ENCODE results near the gene HAND2.

HAND2 gene

DNA sequence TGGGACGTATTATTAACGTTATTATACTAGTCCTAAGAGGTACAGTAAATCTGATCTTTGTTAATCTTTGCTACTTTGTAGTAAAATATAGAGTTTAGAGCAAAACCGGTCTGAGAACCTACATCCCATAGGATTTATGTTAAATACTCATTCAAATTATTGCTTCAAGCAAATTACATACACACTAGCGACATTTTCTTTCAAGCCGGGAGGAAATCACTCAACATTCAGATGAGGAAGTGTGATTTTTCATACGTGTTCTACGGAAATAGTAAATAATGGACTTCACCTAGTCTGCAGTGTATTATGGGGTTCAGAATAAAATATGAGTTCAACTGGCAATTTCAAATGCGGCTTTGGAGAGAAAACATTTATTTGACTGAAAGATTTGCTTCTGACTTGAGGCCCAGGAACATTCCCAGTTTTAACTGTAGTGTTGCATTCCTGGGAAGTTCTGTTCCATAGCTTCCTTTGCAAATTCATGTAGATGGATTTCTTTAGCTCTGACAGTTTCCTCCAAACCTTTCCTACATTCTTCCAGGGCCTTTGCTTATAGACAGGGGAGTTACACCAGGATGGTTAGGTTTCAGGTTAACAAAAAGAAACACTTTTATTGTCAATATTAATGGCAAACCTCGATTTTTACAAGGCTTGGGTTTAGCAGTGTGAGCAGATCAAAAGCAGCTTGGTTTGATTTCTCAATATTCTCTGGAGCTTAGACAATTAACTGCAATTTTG lies 5.3 kb upstream of the HAND2 start:
- WGBS, result 11% methylated on average over 6 of the region's 9 CpGs
- Histone ChIP-seq H3K36me3 (ENCODE audit: insufficient read depth, low read length) (no peaks in the 10 kb centered on the region), H3K4me1 (ENCODE audit: insufficient read depth, low read length) (peaks cover 4% of the 10 kb centered on the region; the same call in 1 of the 2 replicates), H3K9me3 (ENCODE audit: insufficient read depth, low read depth, low read length) (no peaks in the 10 kb centered on the region), H3K27ac (ENCODE audit: low read depth, low read length) (no peak overlapping the region), H3K9ac (ENCODE audit: low read depth, low read length) (no peak overlapping the region), H3K27me3 (ENCODE audit: insufficient read depth, low read length) (peaks cover 100% of the 10 kb centered on the region), H3K4me3 (ENCODE audit: low read length) (no peak overlapping the region)

DNA sequence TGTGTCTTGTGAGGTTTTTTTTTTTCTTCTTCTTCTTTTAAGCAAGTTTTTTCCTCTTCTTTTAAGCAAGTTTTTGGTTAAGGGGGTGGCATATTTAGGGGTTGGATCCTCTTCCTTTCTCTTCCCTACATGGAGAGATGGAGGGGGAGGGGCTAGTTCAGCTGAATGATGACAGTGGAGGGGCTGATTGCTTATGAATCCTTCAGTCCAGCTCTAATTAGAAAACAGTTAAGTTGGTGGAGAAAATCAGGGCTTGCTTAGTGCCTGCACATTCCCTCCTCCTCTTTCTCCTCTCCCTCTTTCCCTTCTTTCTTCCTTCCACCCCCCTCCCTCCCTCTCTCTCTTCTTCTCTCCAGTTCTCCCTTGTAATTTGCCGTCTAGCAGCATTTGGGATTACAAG lies 4.4 kb upstream of the HAND2 start:
- Histone ChIP-seq H3K27me3 (ENCODE audit: insufficient read depth, low read length) (peaks cover 100% of the 10 kb centered on the region), H3K27ac (ENCODE audit: low read depth, low read length) (no peak overlapping the region), H3K9ac (ENCODE audit: low read depth, low read length) (no peak overlapping the region), H3K36me3 (ENCODE audit: insufficient read depth, low read length) (no peaks in the 10 kb centered on the region), H3K4me1 (ENCODE audit: insufficient read depth, low read length) (peaks cover 4% of the 10 kb centered on the region; the same call in 1 of the 2 replicates), H3K9me3 (ENCODE audit: insufficient read depth, low read depth, low read length) (no peaks in the 10 kb centered on the region), H3K4me3 (ENCODE audit: low read length) (no peak overlapping the region)
- WGBS, result 20% methylated on average over 1 of the region's 1 CpG

DNA sequence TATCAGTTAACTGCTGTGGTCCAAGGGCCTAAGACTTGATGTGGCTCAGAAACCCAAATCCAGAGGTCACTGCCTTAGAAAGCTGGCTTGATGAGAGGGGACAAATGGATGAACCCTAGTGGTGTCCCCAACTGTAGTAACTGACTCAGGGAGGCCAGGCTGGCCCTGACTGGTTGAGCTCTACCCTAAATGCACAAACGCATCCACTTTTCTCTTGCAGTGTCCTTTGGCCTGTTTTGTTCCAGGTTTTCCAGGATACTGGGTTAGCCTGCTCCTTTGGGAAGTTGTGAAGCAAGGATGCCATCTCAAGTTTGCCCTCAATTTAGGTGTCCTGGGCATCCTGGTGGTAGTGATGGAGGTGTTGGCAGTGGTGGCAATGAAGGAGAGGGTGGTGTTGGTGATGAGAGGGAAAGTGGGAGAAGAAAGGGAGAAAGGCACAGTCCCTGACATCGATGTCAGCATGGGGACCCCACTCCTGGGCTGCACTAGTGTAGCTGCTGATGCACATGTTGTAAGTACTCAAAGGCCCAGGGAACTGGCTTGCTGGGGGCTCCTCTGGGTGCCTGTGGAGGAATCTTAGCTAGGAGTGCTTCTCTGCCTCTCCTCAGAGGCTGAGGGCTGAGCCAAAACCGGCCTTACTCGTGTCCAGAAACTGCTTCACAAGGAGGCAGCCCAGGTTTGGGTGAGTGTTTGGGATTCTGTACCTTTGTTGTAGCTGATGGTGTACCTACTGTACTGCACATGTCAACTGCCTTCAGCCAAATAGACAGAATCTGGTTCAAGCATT lies 2.9 kb upstream of the HAND2 start:
- WGBS, result 28% methylated on average over 4 of the region's 4 CpGs
- Histone ChIP-seq H3K36me3 (ENCODE audit: insufficient read depth, low read length) (no peaks in the 10 kb centered on the region), H3K4me1 (ENCODE audit: insufficient read depth, low read length) (no peaks in the 10 kb centered on the region; the same call in 1 of the 2 replicates), H3K9me3 (ENCODE audit: insufficient read depth, low read depth, low read length) (no peaks in the 10 kb centered on the region), H3K4me3 (ENCODE audit: low read length) (no peak overlapping the region), H3K27me3 (ENCODE audit: insufficient read depth, low read length) (peaks cover 99% of the 10 kb centered on the region), H3K27ac (ENCODE audit: low read depth, low read length) (no peak overlapping the region), H3K9ac (ENCODE audit: low read depth, low read length) (no peak overlapping the region)

DNA sequence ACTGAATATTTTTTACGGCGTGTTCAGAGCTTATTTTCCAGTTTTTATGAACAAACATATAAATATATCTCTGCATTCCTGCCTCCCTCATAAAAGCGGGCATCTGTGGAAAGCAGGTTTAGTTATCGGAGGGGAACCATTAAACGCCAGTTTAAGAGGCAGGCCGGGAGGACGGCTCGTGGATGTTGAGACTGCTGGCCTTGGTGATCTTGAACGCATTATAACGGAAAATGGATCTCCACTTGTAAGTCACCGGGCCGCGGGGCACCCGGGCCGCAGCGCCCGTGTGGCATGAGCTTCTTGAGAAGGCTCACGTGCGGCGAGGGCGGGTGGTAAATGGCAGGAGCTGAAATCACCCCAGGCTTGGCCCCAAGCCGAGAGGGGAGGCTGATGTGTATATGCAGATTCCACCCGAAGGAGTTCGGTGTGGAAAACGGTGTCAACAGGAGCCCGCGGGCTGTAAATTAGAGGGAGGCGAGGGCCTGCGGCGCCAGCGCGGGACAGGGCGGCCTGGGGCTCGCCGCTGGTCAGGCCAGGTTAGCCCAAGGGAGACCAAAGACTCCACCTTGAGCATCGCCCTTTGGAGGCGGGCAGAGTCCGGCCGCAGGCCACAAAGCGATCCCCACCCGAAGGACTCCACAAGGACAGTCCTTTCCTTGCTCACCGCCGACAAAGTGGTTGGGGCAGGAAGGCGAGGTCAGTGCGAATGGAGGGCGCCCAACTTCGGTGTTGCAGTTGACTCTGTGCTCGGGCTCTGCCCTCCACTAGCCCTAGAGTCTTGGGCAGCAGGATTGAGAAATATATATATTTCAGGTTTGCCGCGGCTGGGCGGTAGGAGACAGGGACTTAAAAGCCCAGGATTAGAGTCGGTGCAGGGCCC lies 1.3 kb upstream of the HAND2 start:
- Histone ChIP-seq H3K9me3 (ENCODE audit: insufficient read depth, low read depth, low read length) (no peaks in the 10 kb centered on the region), H3K4me3 (ENCODE audit: low read length) (no peak overlapping the region), H3K36me3 (ENCODE audit: insufficient read depth, low read length) (no peaks in the 10 kb centered on the region), H3K27me3 (ENCODE audit: insufficient read depth, low read length) (peaks cover 99% of the 10 kb centered on the region), H3K4me1 (ENCODE audit: insufficient read depth, low read length) (peaks cover 10% of the 10 kb centered on the region), H3K9ac (ENCODE audit: low read depth, low read length) (no peak overlapping the region), H3K27ac (ENCODE audit: low read depth, low read length) (no peak overlapping the region)
- 3% methylated on average over 50 of the region's 52 CpGs for WGBS

DNA sequence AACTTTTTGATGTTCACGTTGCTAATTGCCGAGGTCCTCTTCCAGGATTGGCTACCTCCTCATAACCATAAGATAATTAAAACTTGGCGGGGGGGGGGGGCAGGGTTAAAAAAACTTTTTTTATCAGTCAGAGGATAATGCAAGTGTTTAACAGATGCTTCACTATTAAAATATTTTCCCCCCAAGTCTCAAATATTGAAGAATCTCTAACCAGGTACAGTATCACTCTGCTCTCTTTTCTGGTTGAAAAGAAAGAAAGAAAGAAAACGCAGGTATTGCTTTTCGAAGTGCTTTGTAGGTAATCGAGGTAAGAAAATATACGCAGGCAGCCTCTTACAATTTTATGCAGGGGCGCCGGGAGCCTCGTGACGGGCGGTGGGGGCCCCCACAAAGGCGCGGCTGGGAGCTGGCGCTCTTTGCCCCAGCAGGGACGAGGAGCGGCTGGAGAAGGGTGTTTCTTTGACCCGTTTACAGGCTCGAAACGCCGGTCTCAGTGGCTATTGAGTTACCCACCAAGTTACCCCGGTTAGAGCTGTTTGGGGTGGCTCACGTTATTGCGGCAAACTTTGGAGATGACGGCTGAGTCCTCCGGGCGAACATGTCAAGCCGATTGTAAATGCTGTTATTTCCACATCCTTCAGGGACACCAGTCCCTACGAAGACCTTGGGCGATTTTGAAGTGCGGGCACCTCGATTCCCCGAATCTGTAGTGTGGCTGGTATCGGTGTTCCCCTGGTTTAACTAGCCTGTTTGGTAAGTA lies 477 bp upstream of the HAND2 start:
- WGBS, result 5% methylated on average over 33 of the region's 34 CpGs
- Histone ChIP-seq H3K27ac (ENCODE audit: low read depth, low read length) (no peak overlapping the region), H3K27me3 (ENCODE audit: insufficient read depth, low read length) (peaks cover 99% of the 10 kb centered on the region), H3K36me3 (ENCODE audit: insufficient read depth, low read length) (no peaks in the 10 kb centered on the region), H3K9ac (ENCODE audit: low read depth, low read length) (no peak overlapping the region), H3K9me3 (ENCODE audit: insufficient read depth, low read depth, low read length) (no peaks in the 10 kb centered on the region), H3K4me1 (ENCODE audit: insufficient read depth, low read length) (peaks cover 17% of the 10 kb centered on the region), H3K4me3 (ENCODE audit: low read length) (peak overlapping the region; percentile 44; the same call in 1 of the 2 replicates)

DNA sequence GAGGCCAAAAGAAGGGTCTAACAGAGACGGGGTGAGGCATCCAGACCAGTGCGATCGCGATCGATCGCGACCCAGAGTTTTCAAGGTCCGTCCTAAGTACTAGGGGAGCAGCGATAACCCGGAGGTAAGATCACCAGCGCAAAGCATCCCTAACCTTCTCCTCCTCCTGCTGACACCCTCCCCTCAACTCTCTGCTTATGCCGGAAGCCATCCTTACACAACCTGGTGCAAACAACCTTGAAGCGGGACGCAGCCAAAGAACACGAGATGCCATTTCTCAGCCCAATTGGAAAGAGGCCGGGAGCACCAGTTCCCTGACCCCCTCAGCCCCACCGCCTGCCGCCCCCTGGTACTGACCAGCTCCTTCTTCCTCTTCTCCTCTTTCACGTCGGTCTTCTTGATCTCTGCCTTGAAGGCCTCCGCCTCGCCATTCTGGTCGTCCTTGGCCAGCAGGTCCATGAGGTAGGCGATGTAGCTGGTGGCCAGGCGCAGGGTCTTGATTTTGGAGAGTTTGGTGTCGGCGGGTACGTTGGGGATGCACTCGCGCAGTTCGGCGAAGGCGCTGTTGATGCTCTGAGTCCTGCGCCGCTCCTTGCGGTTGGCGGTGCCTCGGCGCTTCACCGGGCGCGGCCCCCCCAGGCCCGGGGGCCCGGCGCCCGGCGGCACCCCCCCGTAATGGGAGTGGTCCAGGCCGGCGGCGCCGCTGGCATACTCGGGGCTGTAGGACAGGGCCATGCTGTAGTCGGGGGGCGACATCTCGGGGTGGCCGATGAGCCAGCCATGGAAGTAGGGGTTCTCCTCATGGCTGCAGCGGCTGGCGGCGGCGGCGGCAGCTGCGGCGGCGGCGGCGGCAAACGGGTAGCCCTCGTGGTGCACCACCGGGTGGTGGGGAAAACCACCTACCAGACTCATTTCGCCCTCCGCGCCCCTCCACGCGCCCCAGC lies 1.4 kb downstream of the HAND2 start:
- peaks cover 21% of the 10 kb centered on the region for H3K4me1 ChIP-seq (ENCODE audit: insufficient read depth, low read length)
- H3K4me3 ChIP-seq (ENCODE audit: low read length), result no peak overlapping the region
- H3K36me3 ChIP-seq (ENCODE audit: insufficient read depth, low read length), result no peaks in the 10 kb centered on the region
- H3K27ac ChIP-seq (ENCODE audit: low read depth, low read length), result no peak overlapping the region
- no peak overlapping the region for H3K9ac ChIP-seq (ENCODE audit: low read depth, low read length)
- H3K9me3 ChIP-seq (ENCODE audit: insufficient read depth, low read depth, low read length), result no peaks in the 10 kb centered on the region
- 2% methylated on average over 70 of the region's 75 CpGs for WGBS
- peaks cover 99% of the 10 kb centered on the region for H3K27me3 ChIP-seq (ENCODE audit: insufficient read depth, low read length)

DNA sequence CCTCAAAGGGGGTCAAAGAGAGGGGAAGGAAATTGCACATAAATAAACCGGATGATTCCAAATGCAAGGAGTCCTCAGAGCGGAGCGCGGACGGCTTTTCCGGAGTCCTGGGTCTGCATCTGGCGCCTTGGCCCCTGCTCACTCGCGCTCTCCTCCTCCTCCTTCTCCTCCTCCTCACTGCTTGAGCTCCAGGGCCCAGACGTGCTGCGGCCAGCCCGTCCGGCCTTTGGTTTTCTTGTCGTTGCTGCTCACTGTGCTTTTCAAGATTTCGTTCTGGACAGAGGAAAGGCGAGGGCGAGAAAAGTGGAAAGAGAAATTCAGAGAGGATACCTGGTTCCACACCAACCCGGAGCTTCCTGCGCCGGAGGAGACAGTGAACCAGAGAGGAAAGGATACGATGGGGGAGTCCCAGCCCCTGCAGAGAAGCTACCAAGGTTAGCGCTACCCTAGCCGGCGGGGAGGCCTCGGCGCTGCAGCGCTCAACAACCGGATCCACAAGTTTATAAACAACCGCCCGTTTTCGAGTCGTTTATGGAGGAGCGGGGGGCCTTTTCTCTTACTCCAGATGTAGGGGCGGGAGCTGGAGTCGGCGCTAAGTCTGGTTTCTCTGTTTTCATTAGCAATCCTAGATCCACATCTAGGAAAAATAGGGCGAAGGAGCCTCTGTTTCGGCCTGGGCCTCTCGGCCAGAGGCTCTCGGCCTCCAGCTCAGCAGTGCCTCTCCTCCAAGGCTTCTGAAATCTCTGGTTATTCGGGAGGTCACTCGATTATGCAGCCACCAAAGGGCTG lies 2.7 kb downstream of the HAND2 start:
- no peaks in the 10 kb centered on the region for H3K9me3 ChIP-seq (ENCODE audit: insufficient read depth, low read depth, low read length)
- no peak overlapping the region for H3K9ac ChIP-seq (ENCODE audit: low read depth, low read length)
- under 1% methylated on average over 42 of the region's 42 CpGs for WGBS
- peaks cover 99% of the 10 kb centered on the region for H3K27me3 ChIP-seq (ENCODE audit: insufficient read depth, low read length)
- H3K4me3 ChIP-seq (ENCODE audit: low read length), result peak overlapping the region; percentile 0; the same call in 1 of the 2 replicates
- H3K27ac ChIP-seq (ENCODE audit: low read depth, low read length), result no peak overlapping the region
- H3K4me1 ChIP-seq (ENCODE audit: insufficient read depth, low read length), result peaks cover 29% of the 10 kb centered on the region
- no peaks in the 10 kb centered on the region for H3K36me3 ChIP-seq (ENCODE audit: insufficient read depth, low read length)

DNA sequence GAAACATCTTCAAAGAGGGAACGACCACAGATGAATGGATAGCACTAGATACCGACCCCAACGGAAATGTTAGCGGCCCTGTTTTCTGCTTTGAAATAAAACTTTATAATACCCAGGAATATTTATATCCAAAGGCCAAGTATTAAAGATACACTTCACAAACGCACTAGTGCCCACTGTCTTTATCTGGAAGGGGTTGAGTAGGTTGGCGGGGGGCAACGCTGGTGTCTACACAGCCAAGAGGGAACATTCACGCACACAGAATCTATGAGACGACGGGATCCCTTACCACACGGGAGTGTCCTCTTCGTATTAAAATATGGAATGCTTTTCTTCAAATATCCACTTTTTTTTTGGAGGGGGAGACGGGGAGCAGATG lies 3.3 kb downstream of the HAND2 start:
- H3K27me3 ChIP-seq (ENCODE audit: insufficient read depth, low read length), result peaks cover 99% of the 10 kb centered on the region

DNA sequence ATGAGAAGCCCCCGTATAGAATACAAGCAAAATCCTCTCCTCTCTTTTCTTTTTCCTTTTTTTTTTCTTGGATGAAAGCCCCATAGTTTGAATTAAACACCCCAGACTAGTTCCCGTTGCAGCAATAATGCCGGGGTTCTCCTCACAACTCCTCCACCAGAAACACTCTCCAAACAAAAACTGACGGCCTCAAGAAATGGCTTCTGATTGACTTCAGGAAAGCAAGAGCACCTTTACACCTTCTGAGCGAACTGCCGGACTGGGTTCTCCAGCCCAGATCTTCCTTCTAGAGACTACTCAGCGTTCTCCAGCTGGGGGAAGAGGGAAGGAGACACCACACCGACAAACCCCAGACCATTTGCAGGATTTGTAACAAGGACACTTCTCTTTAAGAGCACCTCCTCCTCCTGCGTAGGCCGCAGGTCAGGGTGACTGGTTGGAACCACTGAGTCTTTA lies 4.0 kb downstream of the HAND2 start:
- no peaks in the 10 kb centered on the region for H3K9me3 ChIP-seq (ENCODE audit: insufficient read depth, low read depth, low read length)
- H3K9ac ChIP-seq (ENCODE audit: low read depth, low read length), result no peak overlapping the region
- H3K27ac ChIP-seq (ENCODE audit: low read depth, low read length), result no peak overlapping the region
- H3K4me3 ChIP-seq (ENCODE audit: low read length), result no peak overlapping the region
- H3K4me1 ChIP-seq (ENCODE audit: insufficient read depth, low read length), result peaks cover 34% of the 10 kb centered on the region
- no peaks in the 10 kb centered on the region for H3K36me3 ChIP-seq (ENCODE audit: insufficient read depth, low read length)
- WGBS, result 4% methylated on average over 8 of the region's 10 CpGs
- peaks cover 99% of the 10 kb centered on the region for H3K27me3 ChIP-seq (ENCODE audit: insufficient read depth, low read length)

More for the DNA sequence above, 3.3 kb downstream of the HAND2 start:
- H3K27ac ChIP-seq (ENCODE audit: low read depth, low read length), result no peak overlapping the region
- WGBS, result 3% methylated on average over 8 of the region's 13 CpGs
- no peaks in the 10 kb centered on the region for H3K36me3 ChIP-seq (ENCODE audit: insufficient read depth, low read length)
- H3K4me1 ChIP-seq (ENCODE audit: insufficient read depth, low read length), result peaks cover 30% of the 10 kb centered on the region
- no peak overlapping the region for H3K9ac ChIP-seq (ENCODE audit: low read depth, low read length)
- no peak overlapping the region for H3K4me3 ChIP-seq (ENCODE audit: low read length)
- H3K9me3 ChIP-seq (ENCODE audit: insufficient read depth, low read depth, low read length), result no peaks in the 10 kb centered on the region

Measured in HUES64 (cell line).